NT2/D1 (cell line): Measurements from ENCODE around the gene SHISAL2A.

ENCODE experiments used
- DNase-seq: peaks from one replicate; pipeline ENCODE4 v3.0.0-alpha.2; 2011; ENCODE audit warnings: low read depth, low spot score
- H3K27me3 ChIP-seq: 2 replicates; pipeline ENCODE4 v1.6.0; 2011; ENCODE audit warnings: mild to moderate bottlenecking; ENCODE audit not compliant: insufficient read length, insufficient read depth
- H3K36me3 ChIP-seq: 2 replicates; pipeline ENCODE4 v1.6.1; 2011; ENCODE audit warnings: mild to moderate bottlenecking, low read length, mixed read lengths; ENCODE audit not compliant: insufficient read depth, insufficient read length
- H3K4me1 ChIP-seq: 2 replicates; pipeline ENCODE4 v1.5.1; 2011; ENCODE audit not compliant: insufficient read depth, insufficient read length
- H3K4me3 ChIP-seq: 2 replicates; pipeline ENCODE4 v1.5.1; 2011; ENCODE audit warnings: low read depth; ENCODE audit not compliant: insufficient read length
- H3K9ac ChIP-seq: 2 replicates; pipeline ENCODE4 v1.6.0; 2011; ENCODE audit warnings: low read depth; ENCODE audit not compliant: insufficient read length
- H3K9me3 ChIP-seq: 2 replicates; pipeline ENCODE4 v1.5.1; 2011; ENCODE audit warnings: mild to moderate bottlenecking, low read length; ENCODE audit not compliant: insufficient read depth
- SUZ12 ChIP-seq: IDR thresholded peaks from 2 replicates; pipeline ENCODE4 v1.6.1; 2011; ENCODE audit not compliant: insufficient read length, insufficient read depth; ENCODE audit errors: extremely low read depth
- YY1 ChIP-seq: IDR thresholded peaks from 2 replicates; pipeline ENCODE4 v1.6.1; 2011; ENCODE audit not compliant: insufficient read length, insufficient read depth
- ZNF274 ChIP-seq: IDR thresholded peaks from 2 replicates; pipeline ENCODE4 v1.6.1; 2011; ENCODE audit warnings: mild to moderate bottlenecking, low read depth, low read length

SHISAL2A gene

GRCh38 chr1:52634111-52634510 is 1.1 kb downstream of the SHISAL2A start:
- Histone ChIP-seq H3K9ac (no peak overlapping the region), H3K36me3 (no peaks in the 10 kb centered on the region), H3K4me1 (peaks cover 18% of the 10 kb centered on the region), H3K27me3 (peaks cover 36% of the 10 kb centered on the region), H3K9me3 (no peaks in the 10 kb centered on the region), H3K4me3 (no peak overlapping the region)
- TF ChIP-seq YY1 (no peak), SUZ12 (no peak), ZNF274 (no peak)
- no peak for DNase-seq

GRCh38 chr1:52635321-52636089 is 2.5 kb downstream of the SHISAL2A start:
- H3K27me3 ChIP-seq, result peaks cover 36% of the 10 kb centered on the region
- DNase-seq, result no peak
- TF ChIP-seq YY1, result no peak
- TF ChIP-seq SUZ12, result no peak
- no peak for TF ChIP-seq ZNF274
- H3K4me3 ChIP-seq, result no peak overlapping the region
- H3K9ac ChIP-seq, result no peak overlapping the region
- H3K4me1 ChIP-seq, result peaks cover 13% of the 10 kb centered on the region
- H3K36me3 ChIP-seq, result no peaks in the 10 kb centered on the region
- H3K9me3 ChIP-seq, result no peaks in the 10 kb centered on the region

- no peak overlapping the region for H3K9ac ChIP-seq
- DNase-seq, result no peak
- H3K4me3 ChIP-seq, result no peak overlapping the region
- H3K36me3 ChIP-seq, result no peaks in the 10 kb centered on the region
- no peak for TF ChIP-seq SUZ12
- H3K4me1 ChIP-seq, result peaks cover 20% of the 10 kb centered on the region
- H3K27me3 ChIP-seq, result peaks cover 28% of the 10 kb centered on the region
- no peaks in the 10 kb centered on the region for H3K9me3 ChIP-seq
Measured at GRCh38 chr1:52636721-52637695, 4.0 kb downstream of the SHISAL2A start.

- Histone ChIP-seq H3K9ac (no peak overlapping the region), H3K9me3 (no peaks in the 10 kb centered on the region), H3K36me3 (no peaks in the 10 kb centered on the region), H3K4me3 (no peak overlapping the region), H3K27me3 (peaks cover 19% of the 10 kb centered on the region), H3K4me1 (peaks cover 14% of the 10 kb centered on the region)
- DNase-seq, result no peak
- TF ChIP-seq ZNF274, result no peak
- TF ChIP-seq YY1, result no peak
- no peak for TF ChIP-seq SUZ12
Measured at GRCh38 chr1:52637946-52638345, 5.0 kb downstream of the SHISAL2A start.

GRCh38 chr1:52640697-52641096 is 7.7 kb downstream of the SHISAL2A start:
- Histone ChIP-seq H3K4me1 (peaks cover 11% of the 10 kb centered on the region), H3K4me3 (no peak overlapping the region)

GRCh38 chr1:52641307-52641706 is 8.3 kb downstream of the SHISAL2A start:
- no peak overlapping the region for H3K4me3 ChIP-seq
- H3K27me3 ChIP-seq, result no peaks in the 10 kb centered on the region
- H3K9me3 ChIP-seq, result no peaks in the 10 kb centered on the region
- peaks cover 11% of the 10 kb centered on the region for H3K4me1 ChIP-seq
- H3K36me3 ChIP-seq, result no peaks in the 10 kb centered on the region
- no peak overlapping the region for H3K9ac ChIP-seq
- DNase-seq, result no peak
- TF ChIP-seq YY1, result no peak
- no peak for TF ChIP-seq ZNF274
- TF ChIP-seq SUZ12, result no peak

More at GRCh38 chr1:52640697-52641096, 7.7 kb downstream of the SHISAL2A start:
- no peaks in the 10 kb centered on the region for H3K27me3 ChIP-seq
- no peak for DNase-seq
- TF ChIP-seq YY1 (no peak), SUZ12 (no peak), ZNF274 (no peak)
- H3K9me3 ChIP-seq, result no peaks in the 10 kb centered on the region
- H3K9ac ChIP-seq, result no peak overlapping the region
- H3K36me3 ChIP-seq, result no peaks in the 10 kb centered on the region

- DNase-seq, result no peak
- H3K9ac ChIP-seq, result no peak overlapping the region
- H3K36me3 ChIP-seq, result no peaks in the 10 kb centered on the region
- peaks cover 7% of the 10 kb centered on the region for H3K4me1 ChIP-seq
- H3K9me3 ChIP-seq, result no peaks in the 10 kb centered on the region
- H3K4me3 ChIP-seq, result no peak overlapping the region
- no peaks in the 10 kb centered on the region for H3K27me3 ChIP-seq
- TF ChIP-seq YY1 (no peak), ZNF274 (no peak), SUZ12 (no peak)
Measured at GRCh38 chr1:52645261-52645660, 12.3 kb downstream of the SHISAL2A start.
